Activated naive CD4-positive, alpha-beta T cell (primary cell): ENCODE data around the gene RIMKLB.
"Not testable (repeated sequence)": the region's sequence is repeated elsewhere in the genome, so short reads cannot be mapped to it uniquely, and the experiment has no call there.

Experiments used
- DNase-seq, 4 experiments: peaks; one replicate each; lab custom pipeline; 2025; lab: John Stamatoyannopoulos, UW

Gene RIMKLB

GRCh38 chr12:8818526-8818925 lies 120.7 kb downstream of the RIMKLB start:
- DNase-seq: no peak

GRCh38 chr12:8819666-8819980 lies 121.8 kb downstream of the RIMKLB start:
- no peak for DNase-seq

- DNase-seq: not testable (repeated sequence)
Observed at GRCh38 chr12:8820676-8821407, 123.1 kb downstream of the RIMKLB start.

- DNase-seq: no peak
Observed at GRCh38 chr12:8821591-8821990, 123.8 kb downstream of the RIMKLB start.

- DNase-seq: no peak
Observed at GRCh38 chr12:8822298-8822697, 124.5 kb downstream of the RIMKLB start, which contains the start of gene A2ML1. A2ML1 (plus strand) TSS chr12:8822621; CDS start chr12:8822652, 31 bp downstream.

- no peak for DNase-seq
Observed at GRCh38 chr12:8823565-8824300, 125.9 kb downstream of the RIMKLB start.

- no peak for DNase-seq
Observed at GRCh38 chr12:8827551-8828256, 129.9 kb downstream of the RIMKLB start.

GRCh38 chr12:8828257-8829124 lies 130.7 kb downstream of the RIMKLB start:
- no peak for DNase-seq

GRCh38 chr12:8829125-8829518 lies 131.3 kb downstream of the RIMKLB start:
- DNase-seq: no peak

- DNase-seq: no peak
Observed at GRCh38 chr12:8829621-8830020, 131.8 kb downstream of the RIMKLB start.

- no peak for DNase-seq
Observed at GRCh38 chr12:8831116-8831515, 133.3 kb downstream of the RIMKLB start.

- no peak for DNase-seq
Observed at GRCh38 chr12:8832500-8832899, 134.7 kb downstream of the RIMKLB start.
